HepG2 (cell line): ENCODE data around the gene EVA1A. TPM values are rescaled to one million over a fixed set of nuclear protein-coding genes. Genes with fewer than 3 reads are reported as not detected.
A peak's percentile ranks its signal among the peaks of the same experiment; 100 is the strongest.

ENCODE experiments used
- AKNA ChIP-seq: sonication (generic); formaldehyde crosslinking; IDR thresholded peaks from 2 replicates; pipeline ENCODE4 v1.4.0; 2020; ENCODE audit warnings: missing genetic modification reagents, borderline replicate concordance
- E2F1 ChIP-seq: sonication (generic); formaldehyde crosslinking; IDR thresholded peaks from 2 replicates; pipeline ENCODE4 v1.5.0; 2020; ENCODE audit warnings: missing genetic modification reagents
- EP300 ChIP-seq, 3 experiments: sonication (generic) in 1 of 3; formaldehyde crosslinking in 1 of 3; IDR thresholded peaks; 2 replicates each; pipeline versions ENCODE4 v1.5.1 to v1.6.1; 2011 to 2020; ENCODE audit warnings: low read depth in 2 of 3, low read length in 2 of 3, borderline replicate concordance in 1 of 3, improper control_type of control experiment in 1 of 3, mild to moderate bottlenecking in 1 of 3, missing genetic modification reagents in 1 of 3, moderate library complexity in 1 of 3
- HDAC2 ChIP-seq: sonication (generic); formaldehyde crosslinking; IDR thresholded peaks from 2 replicates; pipeline ENCODE4 v1.4.0; 2020; ENCODE audit warnings: missing genetic modification reagents
- NFIC ChIP-seq: IDR thresholded peaks from 2 replicates; pipeline ENCODE4 v1.6.1; 2012; ENCODE audit warnings: mild to moderate bottlenecking, low read length, inconsistent platforms
- PATZ1 ChIP-seq: sonication (generic); formaldehyde crosslinking; IDR thresholded peaks from 2 replicates; pipeline ENCODE4 v1.4.0; 2020; ENCODE audit warnings: missing genetic modification reagents
- POGZ ChIP-seq: sonication (generic); formaldehyde crosslinking; IDR thresholded peaks from 2 replicates; pipeline ENCODE4 v1.4.0; 2020; ENCODE audit warnings: mild to moderate bottlenecking, missing genetic modification reagents
- SMAD1 ChIP-seq: sonication (generic); formaldehyde crosslinking; IDR thresholded peaks from 2 replicates; pipeline ENCODE4 v1.4.0; 2020; ENCODE audit warnings: missing genetic modification reagents, low read depth, mild to moderate bottlenecking, borderline replicate concordance
- SP5 ChIP-seq: IDR thresholded peaks from 2 replicates; pipeline ENCODE4 v1.6.1; 2016; ENCODE audit warnings: low read depth, borderline replicate concordance
- SRF ChIP-seq: IDR thresholded peaks from 2 replicates; pipeline ENCODE4 v1.6.1; 2011; ENCODE audit warnings: mild to moderate bottlenecking, low read depth, low read length, moderate library complexity
- TGIF2 ChIP-seq: IDR thresholded peaks from 2 replicates; pipeline ENCODE4 v1.6.1; 2016; ENCODE audit warnings: control low read depth, missing compliant biosample characterization
- ZBTB25 ChIP-seq: IDR thresholded peaks from 2 replicates; pipeline ENCODE4 v1.6.1; 2018; ENCODE audit warnings: missing genetic modification reagents
- ZNF329 ChIP-seq: sonication (generic); formaldehyde crosslinking; IDR thresholded peaks from 2 replicates; pipeline ENCODE4 v1.9.0; 2021; ENCODE audit warnings: low read depth, mild to moderate bottlenecking, missing genetic modification reagents
- ZNF350 ChIP-seq: sonication (generic); formaldehyde crosslinking; IDR thresholded peaks from 2 replicates; pipeline ENCODE4 v1.4.0; 2020; ENCODE audit warnings: mild to moderate bottlenecking, low read depth, missing genetic modification reagents, borderline replicate concordance
- ZNF446 ChIP-seq: sonication (generic); formaldehyde crosslinking; IDR thresholded peaks from 2 replicates; pipeline ENCODE4 v1.5.0; 2020; ENCODE audit warnings: mild to moderate bottlenecking, missing genetic modification reagents
- ZNF530 ChIP-seq: sonication (generic); formaldehyde crosslinking; IDR thresholded peaks from 2 replicates; pipeline ENCODE4 v1.5.0; 2020; ENCODE audit warnings: low read depth, mild to moderate bottlenecking, missing genetic modification reagents
- ZNF629 ChIP-seq: sonication (generic); formaldehyde crosslinking; conservative IDR thresholded peaks from 2 replicates; pipeline ENCODE4 v1.5.0; 2020; ENCODE audit warnings: missing genetic modification reagents
- ZNF772 ChIP-seq: sonication (generic); formaldehyde crosslinking; IDR thresholded peaks from 2 replicates; pipeline ENCODE4 v1.5.0; 2020; ENCODE audit warnings: mild to moderate bottlenecking, missing genetic modification reagents
- ZSCAN12 ChIP-seq: sonication (generic); formaldehyde crosslinking; IDR thresholded peaks from 2 replicates; pipeline ENCODE4 v1.9.0; 2021; ENCODE audit warnings: mild to moderate bottlenecking, missing genetic modification reagents
- polyA plus RNA-seq, 8 experiments: library from polyadenylated mRNA; depleted of rRNA in 3 of 8; stranded (reverse) in 7 of 8; unstranded in 1 of 8; fragments of >200 nt; fragmentation: Illumina TruSeq in 4 of 8; extraction: Trizol in 4 of 8; gene quantifications; 2 replicates each; pipeline versions ENCODE4 v1.2.1 to v1.2.3, GENCODE V29; 2011 to 2016; ENCODE audit warnings: low read depth in 4 of 8, missing spikeins in 1 of 8, mixed read lengths in 1 of 8; ENCODE audit not compliant: insufficient read depth in 1 of 8
- total RNA-seq, 5 experiments: library from RNA; depleted of rRNA; stranded (reverse); fragments of >200 nt; fragmentation: Illumina TruSeq; extraction: Trizol; gene quantifications; 2 replicates each; pipeline ENCODE4 v1.2.3, GENCODE V29; 2016; ENCODE audit warnings: low read depth in 1 of 5

The EVA1A gene
- total and polyA plus RNA-seq, 2 of the 13 experiments (the other 11 are each of a cell fraction or from before 2014, with no cell fraction given): 57.5 to 57.8 TPM

- TF ChIP-seq ZBTB25 (CRISPR knock-in tag) (no peak), SRF (no peak), ZNF350 (peak; percentile 31; the same call in 1 of the 2 replicates), EP300 (IDR thresholded peaks at IDR 0.05; ENCODE audit: low read depth in 2 of 2, low read length in 2 of 2) (no peak; a peak in 1 of 4 replicates), EP300 (CRISPR knock-in tag; IDR thresholded peaks at IDR 0.05; ENCODE audit: borderline replicate concordance) (no peak; the same call in 1 of the 2 replicates), HDAC2 (CRISPR knock-in tag) (peak; percentile 66), SP5 (CRISPR knock-in tag) (peak; percentile 82), POGZ (peak; percentile 87), ZNF446 (CRISPR knock-in tag) (no peak), NFIC (peak; percentile 38; the same call in 1 of the 2 replicates), E2F1 (CRISPR knock-in tag) (peak; percentile 45; the same call in 1 of the 2 replicates), ZNF629 (no peak), ZNF530 (no peak), ZNF772 (peak; percentile 71; the same call in 1 of the 2 replicates), ZNF329 (CRISPR knock-in tag) (0 out of 2 replicates have a peak, but pooled peaks have one; percentile 50), PATZ1 (CRISPR knock-in tag) (peak; percentile 80), TGIF2 (CRISPR knock-in tag) (no peak; the same call in 1 of the 2 replicates), ZSCAN12 (peak; percentile 22; the same call in 1 of the 2 replicates), AKNA (0 out of 2 replicates have a peak, but pooled peaks have one; percentile 47), SMAD1 (CRISPR knock-in tag) (0 out of 2 replicates have a peak, but pooled peaks have one; percentile 19)
Measured at GRCh38 chr2:75560768-75561565, at the start of gene EVA1A (continued).
